HG02943 (cell line): ENCODE data around the gene PRSS27.
"Not testable (repeated sequence)": the region's sequence is repeated elsewhere in the genome, so short reads cannot be mapped to it uniquely, and the experiment has no call there.

Source experiments
- ATAC-seq: cut with Tn5 transposase; IDR thresholded peaks from one replicate; pipeline ENCODE4 v1.9.1; 2021; ENCODE audit warnings: mild to moderate bottlenecking, low read depth, moderate library complexity; ENCODE audit not compliant: unreplicated experiment

PRSS27 gene

GRCh38 chr16:2699791-2700600, 20.0 kb downstream of the PRSS27 start:
- ATAC-seq, result no peak

GRCh38 chr16:2698965-2699750, 20.9 kb downstream of the PRSS27 start:
- ATAC-seq, result no peak

GRCh38 chr16:2698103-2698870, 21.7 kb downstream of the PRSS27 start:
- no peak for ATAC-seq

- no peak for ATAC-seq
Observed at GRCh38 chr16:2697401-2697948, 22.5 kb downstream of the PRSS27 start.

- ATAC-seq, result not testable (repeated sequence)
Observed at GRCh38 chr16:2696601-2697250, 23.3 kb downstream of the PRSS27 start.

GRCh38 chr16:2692948-2693651, 26.9 kb downstream of the PRSS27 start:
- ATAC-seq, result no peak

GRCh38 chr16:2692251-2692947, 27.6 kb downstream of the PRSS27 start:
- ATAC-seq, result no peak

- ATAC-seq, result no peak
Observed at GRCh38 chr16:2691491-2692248, 28.4 kb downstream of the PRSS27 start.

GRCh38 chr16:2690852-2691251, 29.2 kb downstream of the PRSS27 start:
- ATAC-seq, result no peak

- ATAC-seq, result no peak
Observed at GRCh38 chr16:2689968-2690801, 29.8 kb downstream of the PRSS27 start.

GRCh38 chr16:2689422-2689821, 30.6 kb downstream of the PRSS27 start:
- not testable (repeated sequence) for ATAC-seq

GRCh38 chr16:2687531-2688308, 32.3 kb downstream of the PRSS27 start:
- no peak for ATAC-seq

GRCh38 chr16:2686912-2687507, 33.0 kb downstream of the PRSS27 start:
- ATAC-seq, result no peak

- not testable (repeated sequence) for ATAC-seq
Observed at GRCh38 chr16:2686075-2686474, 33.9 kb downstream of the PRSS27 start.

- not testable (repeated sequence) for ATAC-seq
Observed at GRCh38 chr16:2683041-2683440, 37.0 kb downstream of the PRSS27 start.
